Ishikawa (cell line): ENCODE measurements around the gene OXGR1.

Experiments
- CEBPB ChIP-seq: IDR thresholded peaks from 2 replicates; pipeline ENCODE4 v1.6.1; 2012
- CREB1 ChIP-seq: IDR thresholded peaks from 2 replicates; pipeline ENCODE4 v1.6.1; 2012; ENCODE audit warnings: low read depth
- EP300 ChIP-seq: IDR thresholded peaks from 2 replicates; pipeline ENCODE4 v1.6.1; 2012; ENCODE audit warnings: borderline replicate concordance
- FOXM1 ChIP-seq: IDR thresholded peaks from 2 replicates; pipeline ENCODE4 v1.6.1; 2012; ENCODE audit warnings: low read depth, borderline replicate concordance
- RAD21 ChIP-seq: IDR thresholded peaks from 2 replicates; pipeline ENCODE4 v1.6.1; 2012; ENCODE audit warnings: low read depth
- TAF1 ChIP-seq: IDR thresholded peaks from 2 replicates; pipeline ENCODE4 v1.6.1; 2012; ENCODE audit warnings: low read depth, mild to moderate bottlenecking
- TEAD4 ChIP-seq: IDR thresholded peaks from 2 replicates; pipeline ENCODE4 v1.6.1; 2012
- USF1 ChIP-seq: IDR thresholded peaks from 2 replicates; pipeline ENCODE4 v1.6.1; 2012
- TF ChIP-seq, protein P1 (sequence below): IDR thresholded peaks from 2 replicates; pipeline ENCODE4 v1.6.1; 2012; ENCODE audit warnings: low read depth, mild to moderate bottlenecking
- TF ChIP-seq, protein P2 (sequence below): IDR thresholded peaks from 2 replicates; pipeline ENCODE4 v1.6.1; 2012

DNA sequence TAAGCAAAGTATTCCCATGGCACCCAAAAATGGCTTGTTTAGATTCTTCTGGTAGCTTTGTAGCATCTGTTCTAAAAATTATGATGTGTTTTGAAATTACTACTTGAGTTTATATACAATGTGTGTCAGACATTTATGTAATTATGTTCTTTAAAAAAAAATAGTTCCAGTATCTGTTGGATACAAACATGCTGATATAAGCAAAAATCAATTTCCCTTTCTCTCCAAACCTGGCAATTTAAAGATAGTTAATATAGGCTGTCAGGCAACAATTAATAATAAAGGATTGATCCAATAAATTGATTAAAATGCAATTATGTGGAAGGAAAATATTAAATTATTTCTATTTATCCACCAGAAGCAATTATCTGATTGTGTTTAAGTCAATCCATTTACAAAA, 41.7 kb downstream of the OXGR1 start:
- TF ChIP-seq TEAD4 (no peak), RAD21 (no peak), FOXM1 (no peak), EP300 (no peak), TAF1 (no peak), USF1 (no peak), CEBPB (no peak), CREB1 (no peak)
- TF ChIP-seq, protein P1, sequence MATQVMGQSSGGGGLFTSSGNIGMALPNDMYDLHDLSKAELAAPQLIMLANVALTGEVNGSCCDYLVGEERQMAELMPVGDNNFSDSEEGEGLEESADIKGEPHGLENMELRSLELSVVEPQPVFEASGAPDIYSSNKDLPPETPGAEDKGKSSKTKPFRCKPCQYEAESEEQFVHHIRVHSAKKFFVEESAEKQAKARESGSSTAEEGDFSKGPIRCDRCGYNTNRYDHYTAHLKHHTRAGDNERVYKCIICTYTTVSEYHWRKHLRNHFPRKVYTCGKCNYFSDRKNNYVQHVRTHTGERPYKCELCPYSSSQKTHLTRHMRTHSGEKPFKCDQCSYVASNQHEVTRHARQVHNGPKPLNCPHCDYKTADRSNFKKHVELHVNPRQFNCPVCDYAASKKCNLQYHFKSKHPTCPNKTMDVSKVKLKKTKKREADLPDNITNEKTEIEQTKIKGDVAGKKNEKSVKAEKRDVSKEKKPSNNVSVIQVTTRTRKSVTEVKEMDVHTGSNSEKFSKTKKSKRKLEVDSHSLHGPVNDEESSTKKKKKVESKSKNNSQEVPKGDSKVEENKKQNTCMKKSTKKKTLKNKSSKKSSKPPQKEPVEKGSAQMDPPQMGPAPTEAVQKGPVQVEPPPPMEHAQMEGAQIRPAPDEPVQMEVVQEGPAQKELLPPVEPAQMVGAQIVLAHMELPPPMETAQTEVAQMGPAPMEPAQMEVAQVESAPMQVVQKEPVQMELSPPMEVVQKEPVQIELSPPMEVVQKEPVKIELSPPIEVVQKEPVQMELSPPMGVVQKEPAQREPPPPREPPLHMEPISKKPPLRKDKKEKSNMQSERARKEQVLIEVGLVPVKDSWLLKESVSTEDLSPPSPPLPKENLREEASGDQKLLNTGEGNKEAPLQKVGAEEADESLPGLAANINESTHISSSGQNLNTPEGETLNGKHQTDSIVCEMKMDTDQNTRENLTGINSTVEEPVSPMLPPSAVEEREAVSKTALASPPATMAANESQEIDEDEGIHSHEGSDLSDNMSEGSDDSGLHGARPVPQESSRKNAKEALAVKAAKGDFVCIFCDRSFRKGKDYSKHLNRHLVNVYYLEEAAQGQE: no peak
- TF ChIP-seq, protein P2, sequence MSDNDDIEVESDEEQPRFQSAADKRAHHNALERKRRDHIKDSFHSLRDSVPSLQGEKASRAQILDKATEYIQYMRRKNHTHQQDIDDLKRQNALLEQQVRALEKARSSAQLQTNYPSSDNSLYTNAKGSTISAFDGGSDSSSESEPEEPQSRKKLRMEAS: no peak
